Uterus (tissue), 2 donors: ENCODE results near the gene SYNE1.

Experiments
- POLR2A ChIP-seq, 2 donors: fragments of 450-650 bp; IDR thresholded peaks; one replicate each; pipeline ENCODE4 v1.6.1; 2016; ENCODE audit warnings: antibody characterized with exemption in 2 of 2, mild to moderate bottlenecking in 1 of 2, moderate library complexity in 1 of 2
- TF ChIP-seq, protein P1 (sequence below), 4 experiments: fragments of 200-600 bp in 2 of 4; fragments of 450-650 bp in 2 of 4; sonication (generic) in 2 of 4; IDR thresholded peaks; one replicate each; pipeline ENCODE4 v1.5.1; 2016 to 2019; ENCODE audit warnings: antibody characterized with exemption in 4 of 4, mild to moderate bottlenecking in 2 of 4, moderate library complexity in 1 of 4

DNA sequence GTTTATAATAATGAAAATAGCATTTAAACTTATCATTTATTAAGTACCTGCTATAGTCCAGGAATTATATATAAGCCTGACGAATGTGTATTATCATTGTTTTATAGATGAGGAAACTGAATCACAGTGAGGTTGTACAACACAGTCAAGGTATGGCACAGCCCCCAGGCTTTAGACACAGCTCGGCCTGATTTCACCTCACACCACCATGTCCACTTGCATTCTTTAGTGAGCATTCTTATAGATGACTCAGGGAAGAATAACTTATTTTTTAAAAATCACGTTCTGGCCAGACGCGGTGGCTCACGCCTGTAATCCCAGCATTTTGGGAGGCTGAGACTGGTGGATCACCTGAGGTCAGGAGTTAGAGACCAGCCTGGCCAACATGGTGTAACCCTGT lies 289.0 kb downstream of the SYNE1 start:
- TF ChIP-seq, protein P1, sequence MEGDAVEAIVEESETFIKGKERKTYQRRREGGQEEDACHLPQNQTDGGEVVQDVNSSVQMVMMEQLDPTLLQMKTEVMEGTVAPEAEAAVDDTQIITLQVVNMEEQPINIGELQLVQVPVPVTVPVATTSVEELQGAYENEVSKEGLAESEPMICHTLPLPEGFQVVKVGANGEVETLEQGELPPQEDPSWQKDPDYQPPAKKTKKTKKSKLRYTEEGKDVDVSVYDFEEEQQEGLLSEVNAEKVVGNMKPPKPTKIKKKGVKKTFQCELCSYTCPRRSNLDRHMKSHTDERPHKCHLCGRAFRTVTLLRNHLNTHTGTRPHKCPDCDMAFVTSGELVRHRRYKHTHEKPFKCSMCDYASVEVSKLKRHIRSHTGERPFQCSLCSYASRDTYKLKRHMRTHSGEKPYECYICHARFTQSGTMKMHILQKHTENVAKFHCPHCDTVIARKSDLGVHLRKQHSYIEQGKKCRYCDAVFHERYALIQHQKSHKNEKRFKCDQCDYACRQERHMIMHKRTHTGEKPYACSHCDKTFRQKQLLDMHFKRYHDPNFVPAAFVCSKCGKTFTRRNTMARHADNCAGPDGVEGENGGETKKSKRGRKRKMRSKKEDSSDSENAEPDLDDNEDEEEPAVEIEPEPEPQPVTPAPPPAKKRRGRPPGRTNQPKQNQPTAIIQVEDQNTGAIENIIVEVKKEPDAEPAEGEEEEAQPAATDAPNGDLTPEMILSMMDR (IDR thresholded peaks at IDR 0.05), result no peak
- TF ChIP-seq POLR2A (IDR thresholded peaks at IDR 0.05), result no peak
